Thymus (tissue), 11 donors: ENCODE measurements around the gene TRIM24. TPM values are rescaled to one million over a fixed set of nuclear protein-coding genes. Genes with fewer than 3 reads are reported as not detected.
A peak's percentile ranks its signal among the peaks of the same experiment; 100 is the strongest.

Experiments
- DNase-seq, 9 donors: peaks; one replicate each; pipeline ENCODE4 v3.0.0-alpha.2; 2013; ENCODE audit warnings: low spot score in 9 of 9, low read depth in 6 of 9, missing footprints in 1 of 9
- H3K27ac ChIP-seq, 2 donors: one replicate each; pipeline ENCODE4 v1.5.1; 2013; ENCODE audit warnings: control low read depth in 1 of 2, low read depth in 1 of 2, low read length in 1 of 2, mild to moderate bottlenecking in 1 of 2, moderate library complexity in 1 of 2
- H3K27me3 ChIP-seq, 2 donors: one replicate each; pipeline ENCODE4 v1.5.1; 2013; ENCODE audit warnings: low read length in 1 of 2; ENCODE audit not compliant: control insufficient read depth in 2 of 2, insufficient read depth in 1 of 2
- H3K36me3 ChIP-seq, 2 donors: one replicate each; pipeline ENCODE4 v1.5.1; 2013; ENCODE audit warnings: low read length in 1 of 2, mild to moderate bottlenecking in 1 of 2, moderate library complexity in 1 of 2; ENCODE audit not compliant: control insufficient read depth in 2 of 2, insufficient read depth in 2 of 2
- H3K4me1 ChIP-seq, 2 donors: one replicate each; pipeline ENCODE4 v1.5.1; 2013; ENCODE audit warnings: low read length in 2 of 2; ENCODE audit not compliant: control insufficient read depth in 2 of 2, insufficient read depth in 2 of 2
- H3K4me3 ChIP-seq, 2 donors: one replicate each; pipeline ENCODE4 v1.5.1; 2013; ENCODE audit warnings: low read length in 2 of 2, control low read depth in 1 of 2, mild to moderate bottlenecking in 1 of 2
- H3K9me3 ChIP-seq, 2 donors: one replicate each; pipeline ENCODE4 v1.5.1; 2013; ENCODE audit warnings: low read length in 1 of 2, mild to moderate bottlenecking in 1 of 2; ENCODE audit not compliant: control insufficient read depth in 2 of 2, insufficient read depth in 1 of 2
- WGBS: extraction: QIAGEN DNeasy Blood & Tissue Kit; methylation state at CpG from one replicate; pipeline ENCODE4 v1.1.7; 2013; 5-methylcytosine and 5-hydroxymethylcytosine counted together
- polyA plus RNA-seq: library from polyadenylated mRNA; stranded (reverse); fragments of 200-250 nt; gene quantifications from one replicate; pipeline ENCODE4 v1.2.3, GENCODE V29; 2013
- total RNA-seq: library from RNA; stranded (reverse); fragments of 120-200 nt; gene quantifications from one replicate; pipeline ENCODE4 v1.2.4, GENCODE V29; 2013
- donor health status: healthy.

Gene TRIM24
- total and polyA plus RNA-seq, 2 donors = 18.1 to 28.1 TPM

GRCh38 chr7:138625849-138626230, 165.8 kb downstream of the TRIM24 start:
- H3K4me1 ChIP-seq = peaks cover 13 to 20% of the 10 kb centered on the region in 2 donors
- H3K9me3 ChIP-seq = no peaks in the 10 kb centered on the region
- H3K27me3 ChIP-seq = no peaks in the 10 kb centered on the region
- H3K36me3 ChIP-seq = no peaks in the 10 kb centered on the region
- H3K27ac ChIP-seq = peak overlapping the region; percentile 82 to 86
- 3% methylated on average over 5 of the region's 5 CpGs for WGBS
- no peak overlapping the region for H3K4me3 ChIP-seq
- peak in 8 of 9 donors; percentile 22 to 79 (median 40) for DNase-seq

GRCh38 chr7:138626846-138627245, 166.8 kb downstream of the TRIM24 start:
- no peak overlapping the region for H3K4me3 ChIP-seq
- WGBS = 78% methylated on average over 2 of the region's 2 CpGs
- no peak for DNase-seq

GRCh38 chr7:138627361-138627760, 167.3 kb downstream of the TRIM24 start:
- Histone ChIP-seq H3K9me3 (no peaks in the 10 kb centered on the region), H3K4me3 (no peak overlapping the region), H3K4me1 (peaks cover 13 to 22% of the 10 kb centered on the region in 2 donors), H3K36me3 (no peaks in the 10 kb centered on the region), H3K27me3 (no peaks in the 10 kb centered on the region), H3K27ac (no peak overlapping the region)
- 96% methylated on average over 6 of the region's 6 CpGs for WGBS
- no peak for DNase-seq

More at GRCh38 chr7:138626846-138627245, 166.8 kb downstream of the TRIM24 start:
- Histone ChIP-seq H3K4me1 (peaks cover 13 to 20% of the 10 kb centered on the region in 2 donors), H3K36me3 (no peaks in the 10 kb centered on the region), H3K9me3 (no peaks in the 10 kb centered on the region), H3K27me3 (no peaks in the 10 kb centered on the region), H3K27ac (no peak overlapping the region)

GRCh38 chr7:138630059-138630610, 170.1 kb downstream of the TRIM24 start:
- Histone ChIP-seq H3K27ac (no peak overlapping the region), H3K9me3 (no peaks in the 10 kb centered on the region), H3K36me3 (no peaks in the 10 kb centered on the region), H3K4me1 (peaks cover 10 to 19% of the 10 kb centered on the region in 2 donors), H3K27me3 (no peaks in the 10 kb centered on the region), H3K4me3 (no peak overlapping the region)
- WGBS = 91% methylated on average over 8 of the region's 8 CpGs
- DNase-seq = peak in 1 of 9 donors; percentile 25

- H3K4me1 ChIP-seq = peaks cover 0 to 4% of the 10 kb centered on the region in 2 donors
- no peak for DNase-seq
- H3K4me3 ChIP-seq = no peak overlapping the region
- no peak overlapping the region for H3K27ac ChIP-seq
- no peaks in the 10 kb centered on the region for H3K36me3 ChIP-seq
- H3K9me3 ChIP-seq = no peaks in the 10 kb centered on the region
- WGBS = 98% methylated on average over 1 of the region's 2 CpGs
- no peaks in the 10 kb centered on the region for H3K27me3 ChIP-seq
Observed at GRCh38 chr7:138632384-138632783, 172.3 kb downstream of the TRIM24 start.

- Histone ChIP-seq H3K27me3 (no peaks in the 10 kb centered on the region), H3K4me1 (peaks cover 0 to 4% of the 10 kb centered on the region in 2 donors), H3K27ac (no peak overlapping the region), H3K36me3 (no peaks in the 10 kb centered on the region), H3K4me3 (no peak overlapping the region), H3K9me3 (no peaks in the 10 kb centered on the region)
- DNase-seq = peak in 1 of 9 donors; percentile 22
- 71% methylated on average over 12 of the region's 12 CpGs for WGBS
Observed at GRCh38 chr7:138632826-138633602, 173.0 kb downstream of the TRIM24 start.

Other genes starting within 250 kb of the TRIM24 start
- 1.7 TPM for gene SVOPL, start 241.1 kb downstream of the TRIM24 start, total RNA-seq
- gene SVOPL, start 241.1 kb downstream of the TRIM24 start, polyA plus RNA-seq = 2.6 TPM